GM19324 (cell line): ENCODE data around the gene SLC25A48.
"Not testable (repeated sequence)": the region's sequence is repeated elsewhere in the genome, so short reads cannot be mapped to it uniquely, and the experiment has no call there.

Source experiments
- ATAC-seq: cut with Tn5 transposase; IDR thresholded peaks from one replicate; pipeline ENCODE4 v1.9.1; 2021; ENCODE audit warnings: mild to moderate bottlenecking, moderate library complexity; ENCODE audit not compliant: unreplicated experiment, low FRiP score

Gene SLC25A48

GRCh38 chr5:135829681-135830383 is 4.6 kb upstream of the SLC25A48 start:
- no peak for ATAC-seq

- no peak for ATAC-seq
These were observed 4.1 kb upstream of the SLC25A48 start for GRCh38 chr5:135830384-135830700.

GRCh38 chr5:135830876-135831275 is 3.6 kb upstream of the SLC25A48 start:
- ATAC-seq, result no peak

- no peak for ATAC-seq
These were observed 3.0 kb upstream of the SLC25A48 start for GRCh38 chr5:135831439-135831838.

- no peak for ATAC-seq
These were observed 2.5 kb upstream of the SLC25A48 start for GRCh38 chr5:135831851-135832555.

- ATAC-seq, result no peak
These were observed 1.2 kb upstream of the SLC25A48 start for GRCh38 chr5:135832941-135833920.

GRCh38 chr5:135833961-135834638 is 363 bp upstream of the SLC25A48 start:
- peak; percentile 56 for ATAC-seq

GRCh38 chr5:135835766-135836165 is 1.3 kb downstream of the SLC25A48 start:
- ATAC-seq, result no peak

GRCh38 chr5:135838395-135838794 is 3.9 kb downstream of the SLC25A48 start:
- ATAC-seq, result not testable (repeated sequence)

- ATAC-seq, result no peak
These were observed 5.1 kb downstream of the SLC25A48 start for GRCh38 chr5:135839566-135839965.

- no peak for ATAC-seq
These were observed 6.5 kb downstream of the SLC25A48 start for GRCh38 chr5:135840959-135841358.

GRCh38 chr5:135842737-135843136 is 8.3 kb downstream of the SLC25A48 start:
- ATAC-seq, result no peak

GRCh38 chr5:135843571-135844337 is 9.3 kb downstream of the SLC25A48 start:
- ATAC-seq, result no peak

- ATAC-seq, result no peak
These were observed 11.8 kb downstream of the SLC25A48 start for GRCh38 chr5:135846311-135846710.

GRCh38 chr5:135847976-135848375 is 13.5 kb downstream of the SLC25A48 start:
- no peak for ATAC-seq

GRCh38 chr5:135850231-135850630 is 15.8 kb downstream of the SLC25A48 start:
- no peak for ATAC-seq

- ATAC-seq, result no peak
These were observed 16.2 kb downstream of the SLC25A48 start for GRCh38 chr5:135850671-135851070.

GRCh38 chr5:135851186-135851914 is 16.9 kb downstream of the SLC25A48 start:
- no peak for ATAC-seq
